Activated T-cell treated with anti-CD3 and anti-CD28 coated beads, Interleukin-2, amount 50 U/mL, for 1 hour (primary cell): Measurements from ENCODE around the gene SULT1B1.

ENCODE experiments used
- DNase-seq: peaks from one replicate; pipeline ENCODE4 v3.0.0-alpha.2; 2020

SULT1B1 gene

GRCh38 chr4:69748173-69748572 lies 12.2 kb downstream of the SULT1B1 start:
- DNase-seq: no peak

DNA sequence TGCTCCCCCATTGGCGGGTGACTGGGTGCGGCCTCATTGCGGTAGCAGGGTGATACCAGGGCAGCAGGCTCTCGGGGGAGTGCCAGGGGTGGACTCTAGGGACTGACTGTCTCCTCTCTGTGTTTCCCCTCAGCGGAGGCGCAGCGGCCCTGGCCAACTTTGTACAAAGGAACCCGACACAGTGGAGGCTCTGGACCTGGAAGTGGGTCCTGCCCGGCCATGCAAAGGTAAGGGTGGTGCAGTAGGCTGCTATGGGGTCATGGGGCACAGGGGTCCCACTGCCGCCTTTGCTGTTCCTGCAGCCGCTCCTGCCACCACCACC lies 16.3 kb downstream of the SULT1B1 start:
- no peak for DNase-seq

DNA sequence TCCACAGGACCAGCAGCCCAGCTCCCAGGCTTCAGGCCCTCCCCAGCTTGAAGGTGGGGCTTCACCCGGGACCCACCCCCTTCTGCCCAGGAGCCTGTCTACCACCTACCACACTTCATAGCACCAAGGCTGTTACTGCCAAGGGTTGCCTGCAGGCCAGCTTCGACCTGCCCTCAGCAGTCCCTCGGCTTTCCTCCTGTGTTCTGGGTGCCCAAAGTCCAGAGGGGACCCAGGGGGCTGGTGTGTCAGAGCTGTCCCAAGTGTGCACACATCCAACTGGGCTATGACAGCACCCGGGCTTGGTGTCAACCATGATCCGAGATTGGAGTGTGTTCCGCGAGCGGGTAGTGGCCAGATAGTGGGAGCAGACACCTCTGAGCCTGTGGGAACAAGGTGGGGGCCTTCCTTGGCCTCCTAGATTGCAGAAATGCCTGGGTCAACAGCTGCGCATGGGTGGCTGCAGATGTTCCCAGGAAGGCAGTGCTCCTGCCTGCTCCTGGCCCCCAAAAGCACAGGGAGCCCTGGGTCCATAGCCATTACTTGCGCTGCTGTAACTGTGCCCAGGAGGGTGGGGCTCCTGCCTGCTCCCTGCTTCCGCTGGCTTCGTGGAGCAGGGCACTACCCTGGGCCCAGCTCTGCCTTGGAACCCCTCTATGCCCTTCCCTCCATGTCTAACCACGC lies 16.8 kb downstream of the SULT1B1 start:
- no peak for DNase-seq

- no peak for DNase-seq
Observed at GRCh38 chr4:69742596-69742995, 17.8 kb downstream of the SULT1B1 start.

- DNase-seq: no peak
Observed at GRCh38 chr4:69738872-69739271, 21.5 kb downstream of the SULT1B1 start.

DNA sequence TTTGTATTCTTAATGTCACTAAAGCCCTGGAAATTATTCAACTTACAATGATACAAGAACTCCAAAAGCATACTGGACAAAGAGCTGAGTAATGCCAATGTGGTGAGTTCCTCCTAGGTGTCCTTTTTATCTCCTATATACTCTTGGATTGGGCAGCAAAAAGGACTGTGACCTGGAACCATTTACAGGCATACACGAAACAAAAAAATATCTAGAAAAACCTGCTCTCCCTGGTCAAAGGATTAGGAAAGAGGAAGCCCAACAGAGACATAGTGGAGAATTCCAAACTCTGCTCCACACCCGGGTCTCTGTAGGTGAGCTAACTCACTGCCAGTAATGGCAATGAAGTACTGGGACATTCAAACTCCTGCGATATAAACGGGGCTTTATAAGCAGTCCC lies 25.3 kb downstream of the SULT1B1 start:
- no peak for DNase-seq

DNA sequence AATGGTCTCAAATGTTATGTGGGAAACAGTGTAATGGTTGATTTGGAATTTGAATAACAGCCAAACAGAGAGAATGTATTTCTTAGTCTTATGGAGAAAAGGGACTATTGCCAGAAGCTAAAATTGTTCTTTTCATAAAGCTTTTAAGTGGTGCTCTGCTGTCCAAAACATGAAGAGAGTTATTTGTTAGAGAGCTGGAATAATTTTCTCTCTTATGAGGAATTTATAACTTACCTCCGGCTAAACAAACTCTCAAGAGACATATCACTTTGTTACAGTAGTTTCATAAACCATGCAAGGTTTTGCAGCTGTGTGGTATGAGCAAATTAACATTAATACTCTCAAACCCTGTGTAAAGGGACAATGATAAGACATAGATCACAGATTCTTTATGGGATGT lies 28.6 kb downstream of the SULT1B1 start:
- no peak for DNase-seq

GRCh38 chr4:69731241-69731640 lies 29.2 kb downstream of the SULT1B1 start:
- no peak for DNase-seq

DNA sequence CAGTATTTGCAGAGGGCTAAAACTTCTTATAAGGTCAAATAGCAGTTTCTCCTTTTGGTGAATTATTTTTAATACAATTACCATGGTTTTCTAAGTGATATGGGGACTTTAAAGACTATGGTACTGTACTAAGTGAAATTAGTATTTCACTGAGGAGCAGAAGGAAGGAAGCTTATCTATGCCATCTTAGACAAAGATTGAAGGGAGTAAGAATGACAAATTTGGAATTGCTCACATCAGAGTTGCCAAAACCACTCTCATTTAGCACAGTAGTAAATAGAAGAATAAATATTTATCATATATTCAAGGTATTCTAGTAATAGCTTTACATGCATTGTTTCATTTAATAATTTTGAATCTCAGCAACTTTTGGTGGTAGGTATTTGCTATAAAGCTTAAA lies 30.4 kb downstream of the SULT1B1 start:
- no peak for DNase-seq

DNA sequence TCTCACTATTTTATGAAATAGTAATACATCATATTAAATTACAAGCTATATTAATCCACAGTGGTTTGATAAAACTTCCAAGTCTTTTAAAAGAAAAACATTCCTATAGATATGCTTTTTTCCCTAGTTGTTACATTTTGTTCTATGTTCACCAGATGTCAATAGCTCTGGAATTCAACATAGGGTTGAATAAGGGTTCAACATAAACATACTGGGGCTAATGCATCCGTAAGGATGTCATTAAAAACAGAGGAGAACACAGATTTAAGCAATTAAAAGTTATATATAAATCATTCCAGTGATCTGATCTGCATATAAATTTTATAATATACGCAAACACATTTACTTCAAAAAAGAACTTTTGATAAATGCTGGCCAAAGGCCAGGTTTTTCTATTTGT lies 32.5 kb downstream of the SULT1B1 start:
- no peak for DNase-seq

DNA sequence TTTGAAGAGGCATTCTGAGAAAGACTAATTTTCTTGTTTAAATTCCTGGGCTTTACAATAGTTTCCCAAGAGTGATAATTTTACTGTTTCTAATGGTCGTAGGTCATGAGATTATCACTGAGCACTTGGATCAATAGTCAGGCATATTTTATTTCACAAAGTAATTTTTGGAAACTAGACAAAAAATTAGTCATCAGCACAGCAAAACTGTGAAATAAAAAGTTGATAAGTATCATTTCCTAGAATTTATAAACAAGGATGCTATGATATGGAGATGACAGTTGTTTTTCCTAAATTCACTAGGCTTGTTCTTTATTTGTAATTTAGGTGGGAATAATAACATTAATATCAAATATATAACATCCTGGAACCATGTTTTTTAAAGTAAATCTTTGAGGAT lies 33.0 kb downstream of the SULT1B1 start:
- no peak for DNase-seq

GRCh38 chr4:69726971-69727370 lies 33.4 kb downstream of the SULT1B1 start:
- DNase-seq: no peak

- DNase-seq: no peak
Observed at GRCh38 chr4:69718396-69719271, 41.8 kb downstream of the SULT1B1 start.

DNA sequence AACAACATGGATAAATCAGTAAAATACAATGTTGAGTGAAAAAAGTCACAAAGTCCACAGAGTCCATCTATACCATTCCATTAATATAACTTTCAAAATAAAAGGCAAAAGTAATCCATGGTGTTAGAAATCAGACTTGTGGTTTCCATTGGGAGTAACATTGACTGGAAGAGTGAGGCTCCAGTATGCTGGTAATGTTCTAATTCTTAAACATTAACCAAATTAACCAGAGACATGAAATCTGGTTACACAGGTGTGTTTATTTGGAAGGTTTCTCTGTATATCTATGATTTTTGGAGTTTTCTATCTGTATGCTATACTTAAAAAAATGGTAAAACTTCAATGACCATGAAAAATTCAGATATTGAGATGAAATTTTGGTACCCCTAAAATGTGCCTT lies 42.6 kb downstream of the SULT1B1 start:
- no peak for DNase-seq

GRCh38 chr4:69716654-69717053 lies 43.8 kb downstream of the SULT1B1 start:
- no peak for DNase-seq

GRCh38 chr4:69714086-69714485 lies 46.3 kb downstream of the SULT1B1 start:
- no peak for DNase-seq

GRCh38 chr4:69713593-69713992 lies 46.8 kb downstream of the SULT1B1 start:
- DNase-seq: no peak

GRCh38 chr4:69710580-69710979 lies 49.8 kb downstream of the SULT1B1 start:
- DNase-seq: no peak

- DNase-seq: no peak
Observed at GRCh38 chr4:69708211-69708610, 52.2 kb downstream of the SULT1B1 start.

GRCh38 chr4:69707807-69708206 lies 52.6 kb downstream of the SULT1B1 start:
- DNase-seq: no peak

- DNase-seq: no peak
Observed at GRCh38 chr4:69702201-69702600, 58.2 kb downstream of the SULT1B1 start.

DNA sequence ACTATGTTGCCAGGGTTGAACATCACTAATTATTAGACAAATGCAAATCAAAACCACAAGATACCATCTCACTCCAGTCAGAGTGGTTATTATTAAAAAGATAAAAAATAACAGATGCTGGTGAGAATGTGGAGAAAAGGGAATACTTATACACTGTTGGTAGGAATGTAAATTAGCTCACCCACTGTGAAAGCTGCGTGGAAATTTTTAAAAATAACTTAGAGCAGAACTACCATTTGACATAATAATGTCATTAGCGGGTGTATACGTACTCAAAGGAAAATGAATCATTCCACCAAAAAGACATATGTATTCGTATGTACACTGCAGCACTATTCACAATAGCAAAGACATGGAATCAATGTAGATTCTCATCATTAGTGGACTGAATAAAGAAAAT lies 58.7 kb downstream of the SULT1B1 start:
- no peak for DNase-seq

GRCh38 chr4:69697536-69698242 lies 62.7 kb downstream of the SULT1B1 start:
- DNase-seq: no peak

- no peak for DNase-seq
Observed at GRCh38 chr4:69689599-69689998, 70.8 kb downstream of the SULT1B1 start.
